Measurements from ENCODE around the gene USP3.

DNA sequence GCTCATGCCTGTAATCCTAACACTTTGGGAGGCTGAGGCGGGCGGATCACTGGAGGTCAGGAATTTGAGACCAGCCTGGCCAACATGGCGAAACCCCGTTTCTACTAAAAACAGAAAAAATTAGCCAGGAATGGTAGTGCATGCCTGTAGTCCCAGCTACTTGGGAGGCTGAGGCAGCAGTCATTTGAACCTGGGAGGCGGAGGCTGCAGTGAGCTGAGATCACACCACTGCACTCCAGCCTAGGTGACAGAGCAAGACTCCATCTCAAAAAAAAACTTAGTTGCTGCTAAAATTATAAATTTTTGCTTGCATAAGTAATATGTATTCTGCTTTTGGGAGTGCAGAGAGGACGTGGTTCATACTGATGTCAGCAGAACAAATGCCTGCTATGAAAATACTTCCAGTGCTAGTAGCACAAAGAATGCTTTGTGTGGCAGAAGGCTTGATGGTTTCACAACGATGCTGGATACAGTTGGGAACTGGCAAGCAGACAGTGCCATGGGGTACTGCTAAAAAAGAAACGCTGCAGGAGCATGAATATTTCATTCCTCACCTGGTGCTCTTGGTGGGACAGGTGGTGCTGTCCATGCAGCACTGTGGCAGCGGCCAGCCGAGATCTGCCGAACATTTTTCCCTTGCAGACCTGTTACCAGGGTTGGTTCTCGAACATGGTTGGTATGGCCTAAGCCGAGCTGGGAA lies 123.9 kb downstream of the USP3 start:
- TF ChIP-seq, protein P1, sequence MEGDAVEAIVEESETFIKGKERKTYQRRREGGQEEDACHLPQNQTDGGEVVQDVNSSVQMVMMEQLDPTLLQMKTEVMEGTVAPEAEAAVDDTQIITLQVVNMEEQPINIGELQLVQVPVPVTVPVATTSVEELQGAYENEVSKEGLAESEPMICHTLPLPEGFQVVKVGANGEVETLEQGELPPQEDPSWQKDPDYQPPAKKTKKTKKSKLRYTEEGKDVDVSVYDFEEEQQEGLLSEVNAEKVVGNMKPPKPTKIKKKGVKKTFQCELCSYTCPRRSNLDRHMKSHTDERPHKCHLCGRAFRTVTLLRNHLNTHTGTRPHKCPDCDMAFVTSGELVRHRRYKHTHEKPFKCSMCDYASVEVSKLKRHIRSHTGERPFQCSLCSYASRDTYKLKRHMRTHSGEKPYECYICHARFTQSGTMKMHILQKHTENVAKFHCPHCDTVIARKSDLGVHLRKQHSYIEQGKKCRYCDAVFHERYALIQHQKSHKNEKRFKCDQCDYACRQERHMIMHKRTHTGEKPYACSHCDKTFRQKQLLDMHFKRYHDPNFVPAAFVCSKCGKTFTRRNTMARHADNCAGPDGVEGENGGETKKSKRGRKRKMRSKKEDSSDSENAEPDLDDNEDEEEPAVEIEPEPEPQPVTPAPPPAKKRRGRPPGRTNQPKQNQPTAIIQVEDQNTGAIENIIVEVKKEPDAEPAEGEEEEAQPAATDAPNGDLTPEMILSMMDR (IDR thresholded peaks at IDR 0.05), result no peak
- TF ChIP-seq POLR2A (IDR thresholded peaks at IDR 0.05), result no peak
